ENCODE data around the gene RAB3GAP2. TPM values are rescaled to one million over a fixed set of nuclear protein-coding genes. Genes with fewer than 3 reads are reported as not detected.
"Not testable (repeated sequence)": the region's sequence is repeated elsewhere in the genome, so short reads cannot be mapped to it uniquely, and the experiment has no call there.

RAB3GAP2 gene, protein sequence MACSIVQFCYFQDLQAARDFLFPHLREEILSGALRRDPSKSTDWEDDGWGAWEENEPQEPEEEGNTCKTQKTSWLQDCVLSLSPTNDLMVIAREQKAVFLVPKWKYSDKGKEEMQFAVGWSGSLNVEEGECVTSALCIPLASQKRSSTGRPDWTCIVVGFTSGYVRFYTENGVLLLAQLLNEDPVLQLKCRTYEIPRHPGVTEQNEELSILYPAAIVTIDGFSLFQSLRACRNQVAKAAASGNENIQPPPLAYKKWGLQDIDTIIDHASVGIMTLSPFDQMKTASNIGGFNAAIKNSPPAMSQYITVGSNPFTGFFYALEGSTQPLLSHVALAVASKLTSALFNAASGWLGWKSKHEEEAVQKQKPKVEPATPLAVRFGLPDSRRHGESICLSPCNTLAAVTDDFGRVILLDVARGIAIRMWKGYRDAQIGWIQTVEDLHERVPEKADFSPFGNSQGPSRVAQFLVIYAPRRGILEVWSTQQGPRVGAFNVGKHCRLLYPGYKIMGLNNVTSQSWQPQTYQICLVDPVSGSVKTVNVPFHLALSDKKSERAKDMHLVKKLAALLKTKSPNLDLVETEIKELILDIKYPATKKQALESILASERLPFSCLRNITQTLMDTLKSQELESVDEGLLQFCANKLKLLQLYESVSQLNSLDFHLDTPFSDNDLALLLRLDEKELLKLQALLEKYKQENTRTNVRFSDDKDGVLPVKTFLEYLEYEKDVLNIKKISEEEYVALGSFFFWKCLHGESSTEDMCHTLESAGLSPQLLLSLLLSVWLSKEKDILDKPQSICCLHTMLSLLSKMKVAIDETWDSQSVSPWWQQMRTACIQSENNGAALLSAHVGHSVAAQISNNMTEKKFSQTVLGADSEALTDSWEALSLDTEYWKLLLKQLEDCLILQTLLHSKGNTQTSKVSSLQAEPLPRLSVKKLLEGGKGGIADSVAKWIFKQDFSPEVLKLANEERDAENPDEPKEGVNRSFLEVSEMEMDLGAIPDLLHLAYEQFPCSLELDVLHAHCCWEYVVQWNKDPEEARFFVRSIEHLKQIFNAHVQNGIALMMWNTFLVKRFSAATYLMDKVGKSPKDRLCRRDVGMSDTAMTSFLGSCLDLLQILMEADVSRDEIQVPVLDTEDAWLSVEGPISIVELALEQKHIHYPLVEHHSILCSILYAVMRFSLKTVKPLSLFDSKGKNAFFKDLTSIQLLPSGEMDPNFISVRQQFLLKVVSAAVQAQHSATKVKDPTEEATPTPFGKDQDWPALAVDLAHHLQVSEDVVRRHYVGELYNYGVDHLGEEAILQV (N-terminal part only)
- 26.7 TPM for total RNA-seq

DNA sequence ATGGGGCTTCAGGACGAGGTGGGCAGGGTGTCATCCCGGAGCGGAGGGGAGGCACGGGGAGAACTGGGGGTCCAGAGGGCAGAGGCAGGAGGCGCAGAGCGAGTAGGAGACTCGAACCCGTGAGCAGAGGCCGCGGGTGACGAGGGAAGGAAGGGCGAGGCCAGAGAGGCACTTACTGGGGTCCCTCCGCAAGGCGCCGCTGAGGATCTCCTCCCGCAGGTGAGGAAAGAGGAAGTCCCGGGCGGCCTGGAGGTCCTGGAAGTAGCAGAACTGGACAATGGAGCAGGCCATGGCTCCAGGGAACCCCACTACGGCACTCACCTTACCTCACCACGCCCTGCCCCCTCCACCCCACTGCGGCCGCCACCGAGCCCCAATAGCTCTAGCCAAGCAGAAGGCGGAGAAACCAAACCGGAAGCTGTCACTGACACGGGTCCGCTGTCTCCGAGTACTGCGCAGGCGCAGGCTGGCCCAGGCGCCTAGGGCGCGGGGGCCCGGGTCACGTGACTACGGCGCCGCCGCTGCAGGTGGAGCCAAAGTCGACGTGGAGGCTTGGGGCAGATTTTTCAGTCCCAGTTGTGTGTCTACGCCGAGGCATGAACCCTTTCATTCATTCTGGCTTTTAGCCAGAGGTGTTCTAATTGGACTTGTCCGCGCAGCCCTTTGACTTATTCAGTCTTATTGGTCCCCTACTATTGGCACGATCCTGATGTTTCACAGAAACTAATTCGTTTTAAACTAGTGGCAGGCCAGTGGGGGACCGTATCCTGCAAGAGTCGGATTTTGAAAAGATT, at the start of gene RAB3GAP2:
Gene RAB3GAP2, minus strand, starts transcription at position 407 of the 794 bp plus-strand sequence. Its CDS starts 116 bp downstream, at position 291.
- Histone ChIP-seq H3K4me1 (ENCODE audit: insufficient read depth, low read length) (peaks cover 32% of the 10 kb centered on the region), H3K4me3 (ENCODE audit: low read length) (peak within 1 kb of the TSS; percentile 87), H3K9me3 (ENCODE audit: low read depth, low read length) (no peaks in the 10 kb centered on the region), H3K27me3 (ENCODE audit: insufficient read depth, low read length) (no peaks in the 10 kb centered on the region)

GRCh38 chr1:220321758-220322157, 49.5 kb upstream of the RAB3GAP2 start:
- Histone ChIP-seq H3K27me3 (ENCODE audit: insufficient read depth, low read length) (no peaks in the 10 kb centered on the region), H3K4me3 (ENCODE audit: low read length) (no peak overlapping the region), H3K9me3 (ENCODE audit: low read depth, low read length) (no peaks in the 10 kb centered on the region), H3K4me1 (ENCODE audit: insufficient read depth, low read length) (no peaks in the 10 kb centered on the region)

- Histone ChIP-seq H3K4me3 (ENCODE audit: low read length) (no peak overlapping the region), H3K4me1 (ENCODE audit: insufficient read depth, low read length) (no peaks in the 10 kb centered on the region), H3K9me3 (ENCODE audit: low read depth, low read length) (no peaks in the 10 kb centered on the region), H3K27me3 (ENCODE audit: insufficient read depth, low read length) (no peaks in the 10 kb centered on the region)
Observed at GRCh38 chr1:220320709-220321108, 48.5 kb upstream of the RAB3GAP2 start.

- Histone ChIP-seq H3K9me3 (ENCODE audit: low read depth, low read length) (no peaks in the 10 kb centered on the region), H3K27me3 (ENCODE audit: insufficient read depth, low read length) (no peaks in the 10 kb centered on the region), H3K4me1 (ENCODE audit: insufficient read depth, low read length) (no peaks in the 10 kb centered on the region), H3K4me3 (ENCODE audit: low read length) (no peak overlapping the region)
Observed at GRCh38 chr1:220318673-220319072, 46.4 kb upstream of the RAB3GAP2 start.

GRCh38 chr1:220317161-220317560, 44.9 kb upstream of the RAB3GAP2 start:
- Histone ChIP-seq H3K27me3 (ENCODE audit: insufficient read depth, low read length) (no peaks in the 10 kb centered on the region), H3K4me3 (ENCODE audit: low read length) (no peak overlapping the region), H3K4me1 (ENCODE audit: insufficient read depth, low read length) (no peaks in the 10 kb centered on the region), H3K9me3 (ENCODE audit: low read depth, low read length) (no peaks in the 10 kb centered on the region)

DNA sequence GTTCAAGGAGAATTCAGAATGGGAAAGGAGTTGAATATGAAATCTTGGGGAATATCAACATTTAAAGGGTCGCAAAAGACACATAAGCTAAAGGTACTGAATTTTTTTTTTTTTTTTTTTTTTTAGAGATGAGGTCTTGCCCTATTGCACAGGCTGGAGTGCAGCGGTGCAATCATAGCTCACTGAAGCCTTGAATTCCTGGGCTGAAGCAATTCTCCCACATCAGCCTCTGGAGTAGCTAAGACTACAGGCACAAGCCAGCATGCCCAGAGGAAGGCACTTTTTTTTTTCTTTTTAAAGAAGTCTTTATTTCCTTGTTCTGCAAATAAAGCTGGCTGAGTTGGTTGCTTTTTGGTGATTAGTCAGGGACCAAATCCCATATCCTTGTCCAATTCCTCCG, 44.1 kb upstream of the RAB3GAP2 start:
- H3K4me1 ChIP-seq (ENCODE audit: insufficient read depth, low read length), result no peaks in the 10 kb centered on the region
- H3K27me3 ChIP-seq (ENCODE audit: insufficient read depth, low read length), result no peaks in the 10 kb centered on the region
- no peaks in the 10 kb centered on the region for H3K9me3 ChIP-seq (ENCODE audit: low read depth, low read length)
- no peak overlapping the region for H3K4me3 ChIP-seq (ENCODE audit: low read length)

DNA sequence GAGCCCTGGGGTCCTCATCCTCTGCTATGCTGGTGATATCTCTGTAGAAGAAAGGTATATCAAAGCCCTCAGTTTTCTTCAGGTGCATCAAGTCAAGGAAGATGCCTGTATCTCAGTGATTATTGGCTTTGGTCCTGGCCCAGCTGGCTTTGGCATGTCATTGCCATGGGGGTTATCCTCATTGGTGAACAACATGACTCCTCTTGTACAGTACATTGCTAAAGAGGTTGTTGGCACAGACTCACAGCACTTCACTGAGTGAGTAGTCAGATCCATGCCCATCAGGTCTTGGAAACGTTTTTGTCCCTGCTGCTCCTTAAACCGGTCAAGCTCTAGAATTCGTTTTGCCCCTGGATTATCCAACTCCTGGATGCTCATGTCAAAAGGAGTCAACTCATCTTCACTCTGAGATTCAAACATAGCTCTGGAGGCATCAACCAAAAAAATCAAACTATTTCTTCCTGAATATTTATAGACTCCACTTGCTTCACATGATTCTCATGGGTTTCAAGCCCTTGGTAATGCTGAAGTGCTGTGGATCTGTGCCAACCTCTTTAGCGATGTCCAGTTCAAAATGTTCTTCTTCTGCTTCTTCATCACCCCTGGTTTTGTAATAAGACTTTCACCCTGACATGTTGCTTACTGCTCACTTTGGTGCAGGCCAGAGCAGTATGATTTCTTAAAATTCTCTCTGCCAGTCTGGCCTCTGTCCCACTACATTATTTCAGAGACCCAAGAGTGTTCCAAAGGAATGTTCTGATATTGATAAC, 43.0 kb upstream of the RAB3GAP2 start:
- Histone ChIP-seq H3K4me3 (ENCODE audit: low read length) (no peak overlapping the region), H3K9me3 (ENCODE audit: low read depth, low read length) (no peaks in the 10 kb centered on the region), H3K4me1 (ENCODE audit: insufficient read depth, low read length) (no peaks in the 10 kb centered on the region), H3K27me3 (ENCODE audit: insufficient read depth, low read length) (no peaks in the 10 kb centered on the region)

- H3K4me3 ChIP-seq (ENCODE audit: low read length), result no peak overlapping the region
- H3K4me1 ChIP-seq (ENCODE audit: insufficient read depth, low read length), result no peaks in the 10 kb centered on the region
- no peaks in the 10 kb centered on the region for H3K27me3 ChIP-seq (ENCODE audit: insufficient read depth, low read length)
- no peaks in the 10 kb centered on the region for H3K9me3 ChIP-seq (ENCODE audit: low read depth, low read length)
Observed at GRCh38 chr1:220313576-220313975, 41.3 kb upstream of the RAB3GAP2 start.

- not testable (repeated sequence) for H3K4me1 ChIP-seq (ENCODE audit: insufficient read depth, low read length); H3K27me3 ChIP-seq (ENCODE audit: insufficient read depth, low read length); H3K4me3 ChIP-seq (ENCODE audit: low read length); H3K9me3 ChIP-seq (ENCODE audit: low read depth, low read length)
Observed at GRCh38 chr1:220310147-220310546, 37.9 kb upstream of the RAB3GAP2 start.

DNA sequence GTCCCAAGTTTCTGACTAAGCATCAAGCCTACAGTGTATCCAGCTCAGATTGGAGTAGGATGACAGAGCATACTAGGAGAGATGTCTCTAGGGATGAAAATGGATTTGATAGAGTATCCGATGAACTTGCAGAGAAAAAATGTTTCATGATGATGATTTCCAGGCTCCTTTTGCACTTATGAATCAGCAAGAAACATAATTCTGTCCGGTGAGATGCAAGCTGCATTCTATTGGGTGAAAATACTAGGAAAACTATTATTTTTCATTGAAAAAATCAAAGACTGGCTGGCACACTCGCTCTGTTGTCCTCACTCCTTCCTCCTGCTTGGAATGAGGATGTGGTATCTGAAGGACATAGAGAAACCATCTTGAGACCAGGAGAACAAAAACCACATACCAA, 35.4 kb upstream of the RAB3GAP2 start:
- Histone ChIP-seq H3K27me3 (ENCODE audit: insufficient read depth, low read length) (peaks cover 10% of the 10 kb centered on the region), H3K4me1 (ENCODE audit: insufficient read depth, low read length) (no peaks in the 10 kb centered on the region), H3K4me3 (ENCODE audit: low read length) (no peak overlapping the region), H3K9me3 (ENCODE audit: low read depth, low read length) (no peaks in the 10 kb centered on the region)

DNA sequence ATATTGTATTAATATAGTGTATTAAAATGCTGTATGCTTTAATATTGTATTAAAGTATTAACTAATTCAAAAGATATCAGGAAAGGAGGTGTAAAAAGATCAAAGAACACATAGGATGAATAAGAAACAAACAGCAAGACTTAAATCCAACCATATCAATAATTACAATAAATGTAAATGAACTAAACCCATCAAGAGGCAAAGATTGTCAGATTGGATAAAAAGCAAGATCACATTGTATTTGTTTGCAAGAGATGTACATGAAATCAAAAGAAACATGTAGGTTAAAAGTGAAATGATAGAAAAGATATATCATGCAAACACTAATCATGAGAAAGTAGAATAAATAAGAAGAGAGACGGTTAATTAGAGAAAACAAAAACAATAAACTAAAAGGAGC, 34.1 kb upstream of the RAB3GAP2 start:
- Histone ChIP-seq H3K4me1 (ENCODE audit: insufficient read depth, low read length) (no peaks in the 10 kb centered on the region), H3K27me3 (ENCODE audit: insufficient read depth, low read length) (peaks cover 10% of the 10 kb centered on the region), H3K9me3 (ENCODE audit: low read depth, low read length) (no peaks in the 10 kb centered on the region), H3K4me3 (ENCODE audit: low read length) (no peak overlapping the region)

GRCh38 chr1:220303871-220304270, 31.6 kb upstream of the RAB3GAP2 start:
- Histone ChIP-seq H3K9me3 (ENCODE audit: low read depth, low read length) (no peaks in the 10 kb centered on the region), H3K4me3 (ENCODE audit: low read length) (no peak overlapping the region), H3K27me3 (ENCODE audit: insufficient read depth, low read length) (peaks cover 10% of the 10 kb centered on the region), H3K4me1 (ENCODE audit: insufficient read depth, low read length) (no peaks in the 10 kb centered on the region)

DNA sequence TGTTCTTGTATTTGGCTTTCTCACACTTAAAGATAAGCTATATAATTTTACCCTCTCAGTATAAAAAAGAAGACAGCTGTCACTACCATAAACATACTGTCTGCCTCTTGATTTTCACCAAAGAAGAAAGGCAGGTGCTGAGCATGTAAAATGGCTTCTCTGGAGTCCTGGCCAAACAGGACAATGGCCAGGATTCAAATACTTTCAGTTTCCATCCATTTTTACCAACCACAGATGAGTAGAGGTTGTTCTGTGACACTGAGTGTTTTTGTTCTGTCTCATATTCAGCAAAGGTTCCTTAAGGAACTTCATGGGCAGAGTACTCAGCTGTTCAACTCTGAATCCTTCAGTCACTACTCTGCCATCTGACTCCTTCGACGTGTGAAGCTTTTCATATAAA, 29.4 kb upstream of the RAB3GAP2 start:
- Histone ChIP-seq H3K27me3 (ENCODE audit: insufficient read depth, low read length) (peaks cover 10% of the 10 kb centered on the region), H3K9me3 (ENCODE audit: low read depth, low read length) (no peaks in the 10 kb centered on the region), H3K4me1 (ENCODE audit: insufficient read depth, low read length) (no peaks in the 10 kb centered on the region), H3K4me3 (ENCODE audit: low read length) (no peak overlapping the region)

Measured in mononuclear cell (primary cell).